ENCODE results near the gene PER2. TPM values are rescaled to one million over a fixed set of nuclear protein-coding genes. Genes with fewer than 3 reads are reported as not detected.

The PER2 gene
- total RNA-seq, 1 donor from 2014 or later = 11.3 TPM

- TF ChIP-seq CTCF (IDR thresholded peaks at IDR 0.05; ENCODE audit: insufficient read depth, low read length, severe bottlenecking) = no peak
- FAIRE-seq (no peak), DNase-seq (ENCODE audit: low read depth) (no peak)
- Histone ChIP-seq H3K4me3 (ENCODE audit: low read depth, low read length) (no peak overlapping the region), H3K27me3 (ENCODE audit: control insufficient read depth, insufficient read depth, low read length) (no peaks in the 10 kb centered on the region), H3K36me3 (ENCODE audit: control insufficient read depth, insufficient read depth, low read length) (no peaks in the 10 kb centered on the region)
Measured at GRCh38 chr2:238291550-238292281, 3.3 kb upstream of the PER2 start.

GRCh38 chr2:238290715-238291549 is 2.5 kb upstream of the PER2 start:
- H3K4me3 ChIP-seq (ENCODE audit: low read depth, low read length) = no peak overlapping the region
- FAIRE-seq = no peak
- H3K36me3 ChIP-seq (ENCODE audit: control insufficient read depth, insufficient read depth, low read length) = no peaks in the 10 kb centered on the region
- H3K27me3 ChIP-seq (ENCODE audit: control insufficient read depth, insufficient read depth, low read length) = no peaks in the 10 kb centered on the region
- no peak for TF ChIP-seq CTCF (IDR thresholded peaks at IDR 0.05; ENCODE audit: insufficient read depth, low read length, severe bottlenecking)
- peak; percentile 40 for DNase-seq (ENCODE audit: low read depth)

GRCh38 chr2:238290091-238290509 is 1.7 kb upstream of the PER2 start:
- TF ChIP-seq CTCF (IDR thresholded peaks at IDR 0.05; ENCODE audit: insufficient read depth, low read length, severe bottlenecking) = no peak
- Histone ChIP-seq H3K4me3 (ENCODE audit: low read depth, low read length) (peak overlapping the region; percentile 89), H3K36me3 (ENCODE audit: control insufficient read depth, insufficient read depth, low read length) (no peaks in the 10 kb centered on the region), H3K27me3 (ENCODE audit: control insufficient read depth, insufficient read depth, low read length) (no peaks in the 10 kb centered on the region)
- peak; percentile 77 for FAIRE-seq
- DNase-seq (ENCODE audit: low read depth) = peak; percentile 98

GRCh38 chr2:238289574-238289973 is 1.2 kb upstream of the PER2 start:
- DNase-seq (ENCODE audit: low read depth) (no peak), FAIRE-seq (no peak)
- Histone ChIP-seq H3K36me3 (ENCODE audit: control insufficient read depth, insufficient read depth, low read length) (no peaks in the 10 kb centered on the region), H3K4me3 (ENCODE audit: low read depth, low read length) (peak overlapping the region; percentile 89), H3K27me3 (ENCODE audit: control insufficient read depth, insufficient read depth, low read length) (no peaks in the 10 kb centered on the region)
- no peak for TF ChIP-seq CTCF (IDR thresholded peaks at IDR 0.05; ENCODE audit: insufficient read depth, low read length, severe bottlenecking)

GRCh38 chr2:238288650-238289573 is 502 bp upstream of the PER2 start:
- Histone ChIP-seq H3K4me3 (ENCODE audit: low read depth, low read length) (peak overlapping the region; percentile 89), H3K27me3 (ENCODE audit: control insufficient read depth, insufficient read depth, low read length) (no peaks in the 10 kb centered on the region), H3K36me3 (ENCODE audit: control insufficient read depth, insufficient read depth, low read length) (no peaks in the 10 kb centered on the region)
- peak; percentile 90 for DNase-seq (ENCODE audit: low read depth)
- no peak for FAIRE-seq
- TF ChIP-seq CTCF (IDR thresholded peaks at IDR 0.05; ENCODE audit: insufficient read depth, low read length, severe bottlenecking) = peak; percentile 39

All from bronchial epithelial cell (primary cell).